ENCODE measurements around the gene INTS14. TPM values are rescaled to one million over a fixed set of nuclear protein-coding genes. Genes with fewer than 3 reads are reported as not detected.

The INTS14 gene
- total RNA-seq, 1 donor from 2014 or later, result 24.4 TPM

GRCh38 chr15:65650312-65651041, 39.5 kb upstream of the INTS14 start:
- peaks cover 24% of the 10 kb centered on the region for H3K36me3 Mint-ChIP-seq (ENCODE audit: low read depth, unreplicated experiment)
- H2AFZ ChIP-seq (ENCODE audit: low read depth, low read length), result no peak overlapping the region
- DNase-seq (ENCODE audit: low read depth) (no peak), FAIRE-seq (no peak)
- H3K27me3 ChIP-seq (ENCODE audit: insufficient read depth, low read length), result no peaks in the 10 kb centered on the region
- no peaks in the 10 kb centered on the region for H3K9me3 Mint-ChIP-seq (ENCODE audit: unreplicated experiment)
- H3K27ac ChIP-seq (ENCODE audit: low read depth, low read length), result no peak overlapping the region
- no peak overlapping the region for H3K27ac Mint-ChIP-seq (ENCODE audit: unreplicated experiment)
- TF ChIP-seq CTCF (IDR thresholded peaks at IDR 0.05; ENCODE audit: insufficient read depth, low read depth, low read length), result no peak
- no peak for TF ChIP-seq EZH2 (IDR thresholded peaks at IDR 0.05; ENCODE audit: insufficient read depth, low read length)
- no peak overlapping the region for H3K4me2 ChIP-seq (ENCODE audit: low read length)
- H4K20me1 ChIP-seq (ENCODE audit: insufficient read depth, low read length), result no peaks in the 10 kb centered on the region
- no peak overlapping the region for H3K4me3 Mint-ChIP-seq (ENCODE audit: unreplicated experiment)
- H3K36me3 ChIP-seq (ENCODE audit: insufficient read depth, low read length), result no peaks in the 10 kb centered on the region
- H3K9me3 ChIP-seq (ENCODE audit: insufficient read depth, low read depth, low read length), result no peaks in the 10 kb centered on the region
- H3K27me3 Mint-ChIP-seq (ENCODE audit: low read depth, unreplicated experiment), result no peaks in the 10 kb centered on the region
- peaks cover 33% of the 10 kb centered on the region for H3K4me1 Mint-ChIP-seq (ENCODE audit: low read depth, unreplicated experiment)
- H3K9ac ChIP-seq (ENCODE audit: low read length), result no peak overlapping the region
- H3K4me1 ChIP-seq (ENCODE audit: insufficient read depth, low read length), result peaks cover 30% of the 10 kb centered on the region
- no peaks in the 10 kb centered on the region for H3K79me2 ChIP-seq (ENCODE audit: insufficient read depth, low read length)
- no peak overlapping the region for H3K4me3 ChIP-seq (ENCODE audit: insufficient read depth, low read depth, low read length)

- H3K36me3 Mint-ChIP-seq (ENCODE audit: low read depth, unreplicated experiment), result peaks cover 9% of the 10 kb centered on the region
- H3K4me3 Mint-ChIP-seq (ENCODE audit: unreplicated experiment), result no peak overlapping the region
- no peaks in the 10 kb centered on the region for H3K9me3 Mint-ChIP-seq (ENCODE audit: unreplicated experiment)
- peaks cover 14% of the 10 kb centered on the region for H3K4me1 Mint-ChIP-seq (ENCODE audit: low read depth, unreplicated experiment)
- Histone ChIP-seq H3K4me1 (ENCODE audit: insufficient read depth, low read length) (peaks cover 8% of the 10 kb centered on the region), H3K4me2 (ENCODE audit: low read length) (no peak overlapping the region), H3K27me3 (ENCODE audit: insufficient read depth, low read length) (no peaks in the 10 kb centered on the region), H3K79me2 (ENCODE audit: insufficient read depth, low read length) (no peaks in the 10 kb centered on the region), H3K36me3 (ENCODE audit: insufficient read depth, low read length) (no peaks in the 10 kb centered on the region), H2AFZ (ENCODE audit: low read depth, low read length) (no peak overlapping the region), H3K27ac (ENCODE audit: low read depth, low read length) (no peak overlapping the region), H3K9me3 (ENCODE audit: insufficient read depth, low read depth, low read length) (no peaks in the 10 kb centered on the region), H3K4me3 (ENCODE audit: insufficient read depth, low read depth, low read length) (no peak overlapping the region), H4K20me1 (ENCODE audit: insufficient read depth, low read length) (no peaks in the 10 kb centered on the region), H3K9ac (ENCODE audit: low read length) (no peak overlapping the region)
- TF ChIP-seq CTCF (IDR thresholded peaks at IDR 0.05; ENCODE audit: insufficient read depth, low read depth, low read length), result no peak
- TF ChIP-seq EZH2 (IDR thresholded peaks at IDR 0.05; ENCODE audit: insufficient read depth, low read length), result no peak
- no peaks in the 10 kb centered on the region for H3K27me3 Mint-ChIP-seq (ENCODE audit: low read depth, unreplicated experiment)
- no peak for DNase-seq (ENCODE audit: low read depth)
- no peak for FAIRE-seq
- H3K27ac Mint-ChIP-seq (ENCODE audit: unreplicated experiment), result peak overlapping the region; percentile 50
These were observed 35.6 kb upstream of the INTS14 start for GRCh38 chr15:65646486-65646885.

GRCh38 chr15:65645392-65645791, 34.5 kb upstream of the INTS14 start:
- no peak overlapping the region for H2AFZ ChIP-seq (ENCODE audit: low read depth, low read length)
- FAIRE-seq (no peak), DNase-seq (ENCODE audit: low read depth) (no peak)
- H3K4me2 ChIP-seq (ENCODE audit: low read length), result no peak overlapping the region
- peaks cover 8% of the 10 kb centered on the region for H3K4me1 ChIP-seq (ENCODE audit: insufficient read depth, low read length)
- no peak overlapping the region for H3K4me3 ChIP-seq (ENCODE audit: insufficient read depth, low read depth, low read length)
- no peaks in the 10 kb centered on the region for H3K36me3 ChIP-seq (ENCODE audit: insufficient read depth, low read length)
- Mint-ChIP-seq H3K27ac (ENCODE audit: unreplicated experiment) (no peak overlapping the region), H3K9me3 (ENCODE audit: unreplicated experiment) (no peaks in the 10 kb centered on the region), H3K4me1 (ENCODE audit: low read depth, unreplicated experiment) (peaks cover 14% of the 10 kb centered on the region), H3K36me3 (ENCODE audit: low read depth, unreplicated experiment) (peaks cover 5% of the 10 kb centered on the region), H3K27me3 (ENCODE audit: low read depth, unreplicated experiment) (no peaks in the 10 kb centered on the region), H3K4me3 (ENCODE audit: unreplicated experiment) (no peak overlapping the region)
- H3K27me3 ChIP-seq (ENCODE audit: insufficient read depth, low read length), result no peaks in the 10 kb centered on the region
- no peaks in the 10 kb centered on the region for H3K9me3 ChIP-seq (ENCODE audit: insufficient read depth, low read depth, low read length)
- H4K20me1 ChIP-seq (ENCODE audit: insufficient read depth, low read length), result no peaks in the 10 kb centered on the region
- H3K27ac ChIP-seq (ENCODE audit: low read depth, low read length), result no peak overlapping the region
- H3K9ac ChIP-seq (ENCODE audit: low read length), result no peak overlapping the region
- TF ChIP-seq EZH2 (IDR thresholded peaks at IDR 0.05; ENCODE audit: insufficient read depth, low read length) (no peak), CTCF (IDR thresholded peaks at IDR 0.05; ENCODE audit: insufficient read depth, low read depth, low read length) (no peak)
- no peaks in the 10 kb centered on the region for H3K79me2 ChIP-seq (ENCODE audit: insufficient read depth, low read length)
